Mucosa of descending colon (tissue), 3 donors: ENCODE data around the gene KCNH3. TPM values are rescaled to one million over a fixed set of nuclear protein-coding genes. Genes with fewer than 3 reads are reported as not detected.
"Not testable (repeated sequence)": the region's sequence is repeated elsewhere in the genome, so short reads cannot be mapped to it uniquely, and the experiment has no call there.

ENCODE experiments used
- ATAC-seq: fragments of 200-7000 bp; cut with Tn5 transposase; one replicate; pipeline ENCODE4 v1.9.1; 2020; ENCODE audit warnings: mild to moderate bottlenecking, moderate library complexity
- DNase-seq, 3 donors: peaks; one replicate each; pipeline ENCODE4 v3.0.0-alpha.2; 2020
- H3K36me3 ChIP-seq: fragments of 200-600 bp; one replicate; pipeline ENCODE4 v1.8.0; 2021; ENCODE audit warnings: low read depth, mild to moderate bottlenecking
- H3K4me1 ChIP-seq: fragments of 200-600 bp; one replicate; pipeline ENCODE4 v1.8.0; 2021; ENCODE audit warnings: low read depth, mild to moderate bottlenecking
- H3K4me3 ChIP-seq: fragments of 200-600 bp; one replicate; pipeline ENCODE4 v1.8.0; 2021; ENCODE audit warnings: mild to moderate bottlenecking
- H3K9me3 ChIP-seq: fragments of 200-600 bp; one replicate; pipeline ENCODE4 v1.8.0; 2021; ENCODE audit warnings: mild to moderate bottlenecking
- intact Hi-C, 2 donors: fragments of 100-400 bp; cut with DNase I in 1 of 2; cut with micrococcal nuclease in 1 of 2; formaldehyde crosslinking; loops; one replicate each; pipeline versions ENCODE4 v1.11.0 to v1.11.1; 2022; cut with DNase I, micrococcal nuclease
- total RNA-seq, 3 donors: library from RNA; stranded (reverse); fragmentation: NEBNext Ultra II Directional in 2 of 3; extraction: Animal tissue kit (Norgen Biotek cat#: 25700) in 2 of 3; gene quantifications; one replicate each; pipeline versions ENCODE4 v1.2.1 to v1.2.4, GENCODE V29; 2021 to 2023
- TF ChIP-seq, protein P1 (sequence below): fragments of 200-600 bp; IDR thresholded peaks from one replicate; pipeline ENCODE4 v1.8.0; 2022; ENCODE audit warnings: antibody characterized with exemption, mild to moderate bottlenecking
- donor health status: DM: no; HTN: no; CAD: no; lungs with moderate emphysema.
- donor health status: DM: no; HTN: no; CAD: no.
- donor health status: DM: no; HTN: yes; CAD: no.

The KCNH3 gene
- total RNA-seq, 3 donors from 2014 or later: 0.13 to 0.19 TPM; not detected in 1

GRCh38 chr12:49598527-49598926 is 59.7 kb downstream of the KCNH3 start:
- H3K9me3 ChIP-seq: no peaks in the 10 kb centered on the region
- no peak for ATAC-seq
- no peak overlapping the region for H3K4me3 ChIP-seq
- DNase-seq: no peak
- no peaks in the 10 kb centered on the region for H3K36me3 ChIP-seq
- no peaks in the 10 kb centered on the region for H3K4me1 ChIP-seq
- intact Hi-C loops: no loop called here
- TF ChIP-seq, protein P1, sequence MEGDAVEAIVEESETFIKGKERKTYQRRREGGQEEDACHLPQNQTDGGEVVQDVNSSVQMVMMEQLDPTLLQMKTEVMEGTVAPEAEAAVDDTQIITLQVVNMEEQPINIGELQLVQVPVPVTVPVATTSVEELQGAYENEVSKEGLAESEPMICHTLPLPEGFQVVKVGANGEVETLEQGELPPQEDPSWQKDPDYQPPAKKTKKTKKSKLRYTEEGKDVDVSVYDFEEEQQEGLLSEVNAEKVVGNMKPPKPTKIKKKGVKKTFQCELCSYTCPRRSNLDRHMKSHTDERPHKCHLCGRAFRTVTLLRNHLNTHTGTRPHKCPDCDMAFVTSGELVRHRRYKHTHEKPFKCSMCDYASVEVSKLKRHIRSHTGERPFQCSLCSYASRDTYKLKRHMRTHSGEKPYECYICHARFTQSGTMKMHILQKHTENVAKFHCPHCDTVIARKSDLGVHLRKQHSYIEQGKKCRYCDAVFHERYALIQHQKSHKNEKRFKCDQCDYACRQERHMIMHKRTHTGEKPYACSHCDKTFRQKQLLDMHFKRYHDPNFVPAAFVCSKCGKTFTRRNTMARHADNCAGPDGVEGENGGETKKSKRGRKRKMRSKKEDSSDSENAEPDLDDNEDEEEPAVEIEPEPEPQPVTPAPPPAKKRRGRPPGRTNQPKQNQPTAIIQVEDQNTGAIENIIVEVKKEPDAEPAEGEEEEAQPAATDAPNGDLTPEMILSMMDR: no peak

DNA sequence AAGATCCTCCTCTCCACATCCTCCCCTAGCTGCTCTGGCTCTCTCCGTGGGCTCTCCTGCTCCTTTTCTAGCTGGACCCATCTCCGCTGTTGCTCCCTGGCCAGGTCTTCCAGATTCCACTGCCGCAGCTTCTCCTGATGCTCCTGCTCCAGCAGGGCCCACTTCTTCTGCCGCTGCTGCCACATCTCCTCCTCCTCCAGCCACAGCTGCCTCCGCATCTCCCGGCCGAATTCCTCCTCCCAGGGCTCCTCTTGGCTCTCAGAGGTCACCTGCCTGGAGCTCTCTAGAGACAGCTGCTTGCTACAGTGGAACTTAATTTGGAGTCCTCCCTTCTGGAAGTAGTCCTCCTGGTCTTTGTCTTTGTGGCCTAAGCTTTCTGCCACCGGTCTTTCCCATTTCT is 61.1 kb downstream of the KCNH3 start:
- TF ChIP-seq, protein P1: no peak
- intact Hi-C loops: no loop called here
- Histone ChIP-seq H3K36me3 (no peaks in the 10 kb centered on the region), H3K4me1 (no peaks in the 10 kb centered on the region), H3K9me3 (no peaks in the 10 kb centered on the region), H3K4me3 (no peak overlapping the region)
- DNase-seq (no peak), ATAC-seq (no peak)

DNA sequence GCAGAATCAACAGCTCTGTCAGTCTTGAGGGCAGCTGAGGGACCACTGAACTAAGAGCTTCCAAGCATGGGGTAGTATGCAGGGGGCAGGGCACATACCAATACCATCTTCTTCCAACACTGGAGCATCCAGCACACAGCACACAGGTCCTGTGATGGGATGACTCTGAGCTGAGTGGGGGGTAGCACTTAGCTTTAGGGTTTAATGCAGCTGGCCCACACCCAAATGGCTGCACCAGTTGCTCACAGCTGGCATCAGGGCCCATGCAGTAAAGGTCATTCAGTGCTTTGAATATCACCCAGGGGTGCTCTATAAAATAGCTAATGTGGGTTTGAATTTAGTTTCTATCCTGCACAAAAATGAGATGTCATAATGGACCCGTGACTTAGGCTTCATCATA is 64.9 kb downstream of the KCNH3 start:
- Histone ChIP-seq H3K4me3 (no peak overlapping the region), H3K36me3 (no peaks in the 10 kb centered on the region), H3K9me3 (no peaks in the 10 kb centered on the region), H3K4me1 (no peaks in the 10 kb centered on the region)
- intact Hi-C loops: no loop called here
- ATAC-seq (no peak), DNase-seq (no peak)
- TF ChIP-seq, protein P1: no peak

DNA sequence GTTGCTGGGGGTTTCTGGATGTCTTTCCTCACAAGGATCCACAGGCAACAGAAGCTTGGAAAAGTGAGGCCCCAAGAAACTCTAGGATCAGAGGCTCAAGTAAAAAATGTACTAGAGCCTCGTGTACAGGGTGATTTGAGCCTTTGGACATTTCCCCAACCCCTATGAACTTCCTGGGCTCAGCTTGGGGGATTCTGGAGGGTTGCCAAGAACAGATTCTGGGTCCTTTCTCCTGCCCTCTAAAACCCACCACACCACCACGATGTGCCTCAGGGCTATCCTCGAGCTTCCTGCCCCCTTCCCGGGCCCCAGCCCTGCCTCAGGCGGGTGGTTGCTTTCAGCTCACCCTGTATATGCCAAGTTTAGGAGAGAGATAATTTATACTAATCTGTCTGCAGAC is 66.0 kb downstream of the KCNH3 start:
- ATAC-seq (no peak), DNase-seq (no peak)
- H3K4me1 ChIP-seq: no peaks in the 10 kb centered on the region
- TF ChIP-seq, protein P1: no peak
- no peaks in the 10 kb centered on the region for H3K9me3 ChIP-seq
- no peaks in the 10 kb centered on the region for H3K36me3 ChIP-seq
- no peak overlapping the region for H3K4me3 ChIP-seq
- intact Hi-C loops: no loop called here

- not testable (repeated sequence) for DNase-seq, ATAC-seq, H3K36me3 ChIP-seq
Measured at GRCh38 chr12:49605539-49605938, 66.7 kb downstream of the KCNH3 start, which contains the start of gene FAM186B. Gene FAM186B (minus strand): TSS chr12:49605639. CDS start chr12:49605477, 162 bp downstream.

More at GRCh38 chr12:49605539-49605938, 66.7 kb downstream of the KCNH3 start, which contains the start of gene FAM186B:
- H3K9me3 ChIP-seq, H3K4me3 ChIP-seq, intact Hi-C loops, H3K4me1 ChIP-seq: not testable (repeated sequence)

Other genes with a start within 250 kb of the KCNH3 start
- 10 to 100 TPM in 1 of 3 donors, 1 to 10 TPM in 2; 5.1 to 69.5 (median 8.6) TPM for gene PRPH, start 243.9 kb upstream of the KCNH3 start, total RNA-seq
- 10 to 100 TPM in 1 of 3 donors, 1 to 10 TPM in 2; 4.4 to 18.8 (median 5.8) TPM for gene TROAP, start 215.8 kb upstream of the KCNH3 start, total RNA-seq
- not detected for gene C1QL4, start 201.8 kb upstream of the KCNH3 start, total RNA-seq
- 10 to 100 TPM in 2 of 3 donors, 1 to 10 TPM in 1; 6.7 to 45.7 (median 37.0) TPM for gene DNAJC22, start 192.1 kb upstream of the KCNH3 start, total RNA-seq
- 10 to 100 TPM; 15.0 to 19.8 (median 18.3) TPM for gene SPATS2, start 171.6 kb upstream of the KCNH3 start, total RNA-seq
- 10 to 100 TPM; 51.6 to 66.7 (median 55.9) TPM for gene MCRS1, start 29.1 kb downstream of the KCNH3 start, total RNA-seq
- gene FAM186B, start 66.6 kb downstream of the KCNH3 start, total RNA-seq: under 1 TPM; 0.35 to 0.63 (median 0.39) TPM
- gene PRPF40B, start 84.5 kb downstream of the KCNH3 start, total RNA-seq: 10 to 100 TPM; 11.5 to 27.2 (median 12.7) TPM
- gene FMNL3, start 168.4 kb downstream of the KCNH3 start, total RNA-seq: 10 to 100 TPM in 1 of 3 donors, 1 to 10 TPM in 2; 4.2 to 13.4 (median 7.1) TPM
- 100 to 1,000 TPM; 614 to 954 (median 773) TPM for gene TMBIM6, start 202.5 kb downstream of the KCNH3 start, total RNA-seq